ENCODE data around the gene CLCA4.
"Not testable (repeated sequence)": the region's sequence is repeated elsewhere in the genome, so short reads cannot be mapped to it uniquely, and the experiment has no call there.

CLCA4 gene

GRCh38 chr1:86573763-86574484 lies 27.0 kb downstream of the CLCA4 start:
- Histone ChIP-seq H3K27ac (ENCODE audit: low read depth, low read length) (no peak overlapping the region), H3K4me1 (ENCODE audit: control insufficient read depth, insufficient read depth, low read length) (no peaks in the 10 kb centered on the region), H3K9me3 (ENCODE audit: control insufficient read depth, insufficient read depth, low read depth, low read length) (no peaks in the 10 kb centered on the region), H3K27me3 (ENCODE audit: control insufficient read depth, insufficient read depth, low read length) (no peaks in the 10 kb centered on the region), H3K9ac (ENCODE audit: low read length) (no peak overlapping the region), H3K4me3 (ENCODE audit: low read depth, low read length) (no peak overlapping the region), H3K36me3 (ENCODE audit: control insufficient read depth, insufficient read depth, low read length) (no peaks in the 10 kb centered on the region)

GRCh38 chr1:86581231-86581630 lies 34.4 kb downstream of the CLCA4 start:
- Histone ChIP-seq H3K4me1 (ENCODE audit: control insufficient read depth, insufficient read depth, low read length) (no peaks in the 10 kb centered on the region), H3K4me3 (ENCODE audit: low read depth, low read length) (no peak overlapping the region), H3K9me3 (ENCODE audit: control insufficient read depth, insufficient read depth, low read depth, low read length) (no peaks in the 10 kb centered on the region), H3K27me3 (ENCODE audit: control insufficient read depth, insufficient read depth, low read length) (no peaks in the 10 kb centered on the region), H3K27ac (ENCODE audit: low read depth, low read length) (no peak overlapping the region), H3K9ac (ENCODE audit: low read length) (no peak overlapping the region), H3K36me3 (ENCODE audit: control insufficient read depth, insufficient read depth, low read length) (no peaks in the 10 kb centered on the region)

GRCh38 chr1:86582161-86582560 lies 35.3 kb downstream of the CLCA4 start:
- Histone ChIP-seq H3K27me3 (ENCODE audit: control insufficient read depth, insufficient read depth, low read length) (no peaks in the 10 kb centered on the region), H3K9ac (ENCODE audit: low read length) (no peak overlapping the region), H3K4me1 (ENCODE audit: control insufficient read depth, insufficient read depth, low read length) (no peaks in the 10 kb centered on the region), H3K36me3 (ENCODE audit: control insufficient read depth, insufficient read depth, low read length) (no peaks in the 10 kb centered on the region), H3K27ac (ENCODE audit: low read depth, low read length) (no peak overlapping the region), H3K4me3 (ENCODE audit: low read depth, low read length) (no peak overlapping the region), H3K9me3 (ENCODE audit: control insufficient read depth, insufficient read depth, low read depth, low read length) (no peaks in the 10 kb centered on the region)

- Histone ChIP-seq H3K36me3 (ENCODE audit: control insufficient read depth, insufficient read depth, low read length) (no peaks in the 10 kb centered on the region), H3K9me3 (ENCODE audit: control insufficient read depth, insufficient read depth, low read depth, low read length) (no peaks in the 10 kb centered on the region), H3K4me1 (ENCODE audit: control insufficient read depth, insufficient read depth, low read length) (no peaks in the 10 kb centered on the region), H3K9ac (ENCODE audit: low read length) (no peak overlapping the region), H3K4me3 (ENCODE audit: low read depth, low read length) (no peak overlapping the region), H3K27me3 (ENCODE audit: control insufficient read depth, insufficient read depth, low read length) (no peaks in the 10 kb centered on the region), H3K27ac (ENCODE audit: low read depth, low read length) (no peak overlapping the region)
Measured at GRCh38 chr1:86583032-86583431, 36.2 kb downstream of the CLCA4 start.

- Histone ChIP-seq H3K9me3 (ENCODE audit: control insufficient read depth, insufficient read depth, low read depth, low read length) (no peaks in the 10 kb centered on the region), H3K27me3 (ENCODE audit: control insufficient read depth, insufficient read depth, low read length) (no peaks in the 10 kb centered on the region), H3K27ac (ENCODE audit: low read depth, low read length) (no peak overlapping the region), H3K9ac (ENCODE audit: low read length) (no peak overlapping the region), H3K4me1 (ENCODE audit: control insufficient read depth, insufficient read depth, low read length) (no peaks in the 10 kb centered on the region), H3K4me3 (ENCODE audit: low read depth, low read length) (no peak overlapping the region), H3K36me3 (ENCODE audit: control insufficient read depth, insufficient read depth, low read length) (no peaks in the 10 kb centered on the region)
Measured at GRCh38 chr1:86583593-86583992, 36.7 kb downstream of the CLCA4 start.

GRCh38 chr1:86594284-86594770 lies 47.4 kb downstream of the CLCA4 start:
- no peak overlapping the region for H3K4me3 ChIP-seq (ENCODE audit: low read depth, low read length)

GRCh38 chr1:86596224-86596623 lies 49.3 kb downstream of the CLCA4 start:
- peaks cover 27% of the 10 kb centered on the region for H3K9me3 ChIP-seq (ENCODE audit: control insufficient read depth, insufficient read depth, low read depth, low read length)
- H3K4me1 ChIP-seq (ENCODE audit: control insufficient read depth, insufficient read depth, low read length): no peaks in the 10 kb centered on the region
- H3K36me3 ChIP-seq (ENCODE audit: control insufficient read depth, insufficient read depth, low read length): no peaks in the 10 kb centered on the region
- H3K4me3 ChIP-seq (ENCODE audit: low read depth, low read length): no peak overlapping the region
- H3K27me3 ChIP-seq (ENCODE audit: control insufficient read depth, insufficient read depth, low read length): no peaks in the 10 kb centered on the region
- H3K27ac ChIP-seq (ENCODE audit: low read depth, low read length): no peak overlapping the region
- H3K9ac ChIP-seq (ENCODE audit: low read length): no peak overlapping the region

More at GRCh38 chr1:86594284-86594770, 47.4 kb downstream of the CLCA4 start:
- no peaks in the 10 kb centered on the region for H3K27me3 ChIP-seq (ENCODE audit: control insufficient read depth, insufficient read depth, low read length)
- no peaks in the 10 kb centered on the region for H3K36me3 ChIP-seq (ENCODE audit: control insufficient read depth, insufficient read depth, low read length)
- H3K4me1 ChIP-seq (ENCODE audit: control insufficient read depth, insufficient read depth, low read length): no peaks in the 10 kb centered on the region
- no peak overlapping the region for H3K9ac ChIP-seq (ENCODE audit: low read length)
- no peak overlapping the region for H3K27ac ChIP-seq (ENCODE audit: low read depth, low read length)
- peaks cover 27% of the 10 kb centered on the region for H3K9me3 ChIP-seq (ENCODE audit: control insufficient read depth, insufficient read depth, low read depth, low read length)

- no peak overlapping the region for H3K9ac ChIP-seq (ENCODE audit: low read length)
- H3K27me3 ChIP-seq (ENCODE audit: control insufficient read depth, insufficient read depth, low read length): no peaks in the 10 kb centered on the region
- H3K27ac ChIP-seq (ENCODE audit: low read depth, low read length): no peak overlapping the region
- no peak overlapping the region for H3K4me3 ChIP-seq (ENCODE audit: low read depth, low read length)
- peaks cover 27% of the 10 kb centered on the region for H3K9me3 ChIP-seq (ENCODE audit: control insufficient read depth, insufficient read depth, low read depth, low read length)
- H3K4me1 ChIP-seq (ENCODE audit: control insufficient read depth, insufficient read depth, low read length): no peaks in the 10 kb centered on the region
- H3K36me3 ChIP-seq (ENCODE audit: control insufficient read depth, insufficient read depth, low read length): no peaks in the 10 kb centered on the region
Measured at GRCh38 chr1:86596741-86597290, 49.9 kb downstream of the CLCA4 start.

GRCh38 chr1:86606080-86606479 lies 59.2 kb downstream of the CLCA4 start:
- not testable (repeated sequence) for H3K9ac ChIP-seq (ENCODE audit: low read length); H3K4me1 ChIP-seq (ENCODE audit: control insufficient read depth, insufficient read depth, low read length); H3K36me3 ChIP-seq (ENCODE audit: control insufficient read depth, insufficient read depth, low read length); H3K9me3 ChIP-seq (ENCODE audit: control insufficient read depth, insufficient read depth, low read depth, low read length); H3K27me3 ChIP-seq (ENCODE audit: control insufficient read depth, insufficient read depth, low read length); H3K27ac ChIP-seq (ENCODE audit: low read depth, low read length); H3K4me3 ChIP-seq (ENCODE audit: low read depth, low read length)

- Histone ChIP-seq H3K36me3 (ENCODE audit: control insufficient read depth, insufficient read depth, low read length) (no peaks in the 10 kb centered on the region), H3K4me3 (ENCODE audit: low read depth, low read length) (no peak overlapping the region), H3K9ac (ENCODE audit: low read length) (no peak overlapping the region), H3K27ac (ENCODE audit: low read depth, low read length) (no peak overlapping the region), H3K9me3 (ENCODE audit: control insufficient read depth, insufficient read depth, low read depth, low read length) (peaks cover 15% of the 10 kb centered on the region), H3K4me1 (ENCODE audit: control insufficient read depth, insufficient read depth, low read length) (no peaks in the 10 kb centered on the region), H3K27me3 (ENCODE audit: control insufficient read depth, insufficient read depth, low read length) (no peaks in the 10 kb centered on the region)
Measured at GRCh38 chr1:86616433-86616832, 69.6 kb downstream of the CLCA4 start.

- peaks cover 15% of the 10 kb centered on the region for H3K9me3 ChIP-seq (ENCODE audit: control insufficient read depth, insufficient read depth, low read depth, low read length)
- H3K4me1 ChIP-seq (ENCODE audit: control insufficient read depth, insufficient read depth, low read length): no peaks in the 10 kb centered on the region
- H3K27me3 ChIP-seq (ENCODE audit: control insufficient read depth, insufficient read depth, low read length): no peaks in the 10 kb centered on the region
- H3K9ac ChIP-seq (ENCODE audit: low read length): no peak overlapping the region
- H3K36me3 ChIP-seq (ENCODE audit: control insufficient read depth, insufficient read depth, low read length): no peaks in the 10 kb centered on the region
- no peak overlapping the region for H3K4me3 ChIP-seq (ENCODE audit: low read depth, low read length)
- no peak overlapping the region for H3K27ac ChIP-seq (ENCODE audit: low read depth, low read length)
Measured at GRCh38 chr1:86616871-86617270, 70.0 kb downstream of the CLCA4 start.

All from HUES6 (cell line).